ENCODE results near the gene RAB10. TPM values are rescaled to one million over a fixed set of nuclear protein-coding genes. Genes with fewer than 3 reads are reported as not detected.

The RAB10 gene
- total and polyA plus RNA-seq, 9 of the 15 experiments (the other 6 are each of a cell fraction or from before 2014, with no cell fraction given) = 25.1 to 214 (median 157) TPM

GRCh38 chr2:26061539-26061938 is 27.7 kb downstream of the RAB10 start (continued):
- TF ChIP-seq VEZF1 (CRISPR knock-in tag; IDR thresholded peaks at IDR 0.05) (peak; percentile 86), MCM3 (IDR thresholded peaks at IDR 0.05) (no peak), CHD7 (IDR thresholded peaks at IDR 0.05; ENCODE audit: low read depth, low read length) (no peak), BCOR (IDR thresholded peaks at IDR 0.05) (peak; percentile 67; the same call in 1 of the 2 replicates), ZNF785 (CRISPR knock-in tag; IDR thresholded peaks at IDR 0.05) (no peak), KAT7 (CRISPR knock-in tag; IDR thresholded peaks at IDR 0.05; ENCODE audit: borderline replicate concordance) (no peak), POLR2AphosphoS5 (IDR thresholded peaks at IDR 0.05; ENCODE audit: control insufficient read depth, insufficient read depth, low read depth, low read length) (no peak), BCLAF1 (IDR thresholded peaks at IDR 0.05; ENCODE audit: borderline replicate concordance in 1 of 2, control insufficient read depth in 1 of 2, low read depth in 2 of 2, low read length in 1 of 2) (no peak), CBX2 (IDR thresholded peaks at IDR 0.05; ENCODE audit: insufficient read depth, low read length, poor library complexity, severe bottlenecking) (no peak), IRF9 (tag; IDR thresholded peaks at IDR 0.05) (no peak), PHB (CRISPR knock-in tag; IDR thresholded peaks at IDR 0.05) (no peak)
